ENCODE results near the gene CYTH1. TPM values are rescaled to one million over a fixed set of nuclear protein-coding genes. Genes with fewer than 3 reads are reported as not detected.

Gene CYTH1
- total RNA-seq, 1 experiment from 2014 or later: 9.7 TPM

- Histone ChIP-seq H3K27me3 (ENCODE audit: insufficient read depth, low read length) (no peaks in the 10 kb centered on the region), H2BK15ac (ENCODE audit: low read depth, low read length) (no peak overlapping the region), H3K9ac (ENCODE audit: extremely low read depth, insufficient read length, low read length) (no peak overlapping the region), H4K8ac (replicated peaks; ENCODE audit: insufficient read length, low read depth, low read length) (no peak overlapping the region), H3K23me2 (ENCODE audit: insufficient read length, low read depth, low read length, poor library complexity, severe bottlenecking) (no peaks in the 10 kb centered on the region), H3K23ac (ENCODE audit: insufficient read length, low read depth, low read length) (no peak overlapping the region), H3K18ac (ENCODE audit: insufficient read length, low read depth, low read length) (no peak overlapping the region), H3K4ac (ENCODE audit: low read depth, low read length) (no peak overlapping the region), H2AFZ (ENCODE audit: low read length) (no peak overlapping the region), H3T11ph (ENCODE audit: low read length) (no peak overlapping the region), H2AK5ac (ENCODE audit: insufficient read length, low read length) (no peak overlapping the region), H4K20me1 (ENCODE audit: control insufficient read depth, insufficient read depth, insufficient read length) (no peaks in the 10 kb centered on the region), H3K79me2 (ENCODE audit: insufficient read depth, low read length) (no peaks in the 10 kb centered on the region; the same call in 1 of the 2 replicates), H3K9me3 (ENCODE audit: control insufficient read depth, low read depth, low read length) (no peaks in the 10 kb centered on the region), H4K5ac (ENCODE audit: insufficient read length, low read depth, low read length) (no peak overlapping the region), H4K91ac (ENCODE audit: insufficient read length, low read depth, low read length) (no peak overlapping the region), H3K27ac (ENCODE audit: insufficient read length, low read depth, low read length) (no peak overlapping the region), H3K79me1 (ENCODE audit: insufficient read depth, low read depth, low read length, poor library complexity, severe bottlenecking) (no peaks in the 10 kb centered on the region), H3K4me2 (ENCODE audit: insufficient read depth, insufficient read length, low read length) (no peak overlapping the region), H3K4me1 (ENCODE audit: insufficient read depth, low read length) (no peaks in the 10 kb centered on the region), H2BK120ac (ENCODE audit: low read depth, low read length, poor library complexity, severe bottlenecking) (no peak overlapping the region), H2BK12ac (ENCODE audit: insufficient read length, low read depth, low read length) (no peak overlapping the region), H2BK5ac (ENCODE audit: insufficient read length, low read length) (no peak overlapping the region), H3K14ac (ENCODE audit: insufficient read depth, low read length) (no peak overlapping the region), H3K56ac (ENCODE audit: insufficient read length, low read depth, low read length) (no peak overlapping the region), H2BK20ac (ENCODE audit: low read depth, low read length, poor library complexity, severe bottlenecking) (no peak overlapping the region)
- no peaks in the 10 kb centered on the region for H3K9me3 Mint-ChIP-seq
- no peak overlapping the region for H3K4me3 Mint-ChIP-seq
- no peaks in the 10 kb centered on the region for H3K36me3 Mint-ChIP-seq (ENCODE audit: insufficient read depth in 1 of 3, low read depth in 3 of 3)
- H3K27me3 Mint-ChIP-seq (ENCODE audit: low read depth): no peaks in the 10 kb centered on the region
- no peak for TF ChIP-seq CTCF (conservative IDR thresholded peaks at IDR 0.05)
- no peak for DNase-seq
- peaks cover 3 to 7% of the 10 kb centered on the region in 2 experiments; a peak in 3 of 4 replicates for H3K4me1 Mint-ChIP-seq
- H3K27ac Mint-ChIP-seq: no peak overlapping the region
- WGBS (ENCODE audit: extremely low coverage, insufficient read length, low lambda C conversion rate): no CpG with 5 or more reads among the region's 6 CpGs
These were observed 10.2 kb downstream of the CYTH1 start for GRCh38 chr17:78771758-78772382.
